Measurements from ENCODE around the gene TUFT1. TPM values are rescaled to one million over a fixed set of nuclear protein-coding genes. Genes with fewer than 3 reads are reported as not detected.
A peak's percentile ranks its signal among the peaks of the same experiment; 100 is the strongest.

The TUFT1 gene
- total RNA-seq, 1 experiment from 2014 or later: 34.9 TPM

DNA sequence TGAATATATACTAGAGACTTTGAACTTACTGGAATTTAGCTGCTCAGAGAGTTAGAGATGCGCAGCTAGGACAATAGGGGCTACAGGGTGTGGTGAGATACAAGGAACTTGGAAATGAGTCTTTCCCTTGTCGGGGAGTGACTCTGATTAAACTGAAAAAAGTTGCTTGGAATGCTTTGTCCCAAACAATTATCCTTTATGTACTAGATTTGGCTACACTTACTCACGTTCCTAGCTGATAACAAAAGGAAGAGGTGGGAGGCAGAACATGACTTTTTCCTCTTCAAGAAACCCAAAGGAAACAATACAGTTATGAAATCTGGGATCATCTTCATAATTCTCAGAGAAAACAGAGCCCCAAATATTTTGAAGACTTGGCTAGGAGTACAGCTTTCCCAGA lies 35.9 kb upstream of the TUFT1 start:
- Mint-ChIP-seq H3K4me3 (ENCODE audit: unreplicated experiment) (no peak overlapping the region), H3K27ac (ENCODE audit: unreplicated experiment) (no peak overlapping the region), H3K27me3 (ENCODE audit: insufficient read depth, unreplicated experiment) (no peaks in the 10 kb centered on the region), H3K9me3 (ENCODE audit: unreplicated experiment) (no peaks in the 10 kb centered on the region), H3K4me1 (ENCODE audit: low read depth, unreplicated experiment) (peaks cover 30% of the 10 kb centered on the region), H3K36me3 (ENCODE audit: insufficient read depth, unreplicated experiment) (no peaks in the 10 kb centered on the region)
- H3K36me3 ChIP-seq (ENCODE audit: control insufficient read depth, insufficient read depth, low read length): no peaks in the 10 kb centered on the region
- ChIA-PET POLR2A (interaction anchor here (0.7 to 1.0 kb wide), 2 partner anchors 8 to 9 kb away, joined by 3 to 7 read pairs; no protein-coding TSS in a partner anchor), CTCF (no interaction called here)
- peaks cover 47% of the 10 kb centered on the region for H3K4me1 ChIP-seq
- TF ChIP-seq CTCF (IDR thresholded peaks at IDR 0.05; ENCODE audit: insufficient read depth in 1 of 2, low read depth in 1 of 2, low read length in 1 of 2, severe bottlenecking in 1 of 2, unreplicated experiment in 1 of 2): no peak
- H3K4me3 ChIP-seq (ENCODE audit: low read depth, low read length): no peak overlapping the region
- H3K9me3 ChIP-seq: no peaks in the 10 kb centered on the region
- no peaks in the 10 kb centered on the region for H3K27me3 ChIP-seq (replicated peaks; ENCODE audit: control insufficient read depth, insufficient read depth, low read length)
- BruUV-seq (replicated peaks): no TSS peak
- DNase-seq: no peak
- intact Hi-C loops (cut with micrococcal nuclease; ENCODE audit: unreplicated experiment): no loop called here

- no peak overlapping the region for H3K27ac Mint-ChIP-seq (ENCODE audit: unreplicated experiment)
- BruUV-seq (replicated peaks): no TSS peak
- POLR2A ChIA-PET: interaction anchor here (1.0 kb wide), 1 partner anchor 8 kb away, joined by 3 read pairs; no protein-coding TSS in a partner anchor
Observed at GRCh38 chr1:151504759-151505158, 35.4 kb upstream of the TUFT1 start.

GRCh38 chr1:151508833-151509232 lies 31.3 kb upstream of the TUFT1 start:
- no peaks in the 10 kb centered on the region for H3K36me3 ChIP-seq (ENCODE audit: control insufficient read depth, insufficient read depth, low read length)
- H3K4me1 Mint-ChIP-seq (ENCODE audit: low read depth, unreplicated experiment): peaks cover 25% of the 10 kb centered on the region
- no TSS peak for BruUV-seq (replicated peaks)
- no peaks in the 10 kb centered on the region for H3K9me3 ChIP-seq
- H3K27me3 ChIP-seq (replicated peaks; ENCODE audit: control insufficient read depth, insufficient read depth, low read length): no peaks in the 10 kb centered on the region
- peak overlapping the region; percentile 94 for H3K27ac Mint-ChIP-seq (ENCODE audit: unreplicated experiment)
- peaks cover 25% of the 10 kb centered on the region for H3K4me1 ChIP-seq
- H3K27me3 Mint-ChIP-seq (ENCODE audit: insufficient read depth, unreplicated experiment): no peaks in the 10 kb centered on the region
- H3K4me3 Mint-ChIP-seq (ENCODE audit: unreplicated experiment): peak overlapping the region; percentile 96
- peaks cover 22% of the 10 kb centered on the region for H3K36me3 Mint-ChIP-seq (ENCODE audit: insufficient read depth, unreplicated experiment)
- peak; percentile 36 to 82 for DNase-seq
- CTCF ChIA-PET: no interaction called here
- TF ChIP-seq CTCF (IDR thresholded peaks at IDR 0.05; ENCODE audit: insufficient read depth in 1 of 2, low read depth in 1 of 2, low read length in 1 of 2, severe bottlenecking in 1 of 2, unreplicated experiment in 1 of 2): no peak
- intact Hi-C loops (cut with micrococcal nuclease; ENCODE audit: unreplicated experiment): no loop called here
- POLR2A ChIA-PET: no interaction called here
- H3K9me3 Mint-ChIP-seq (ENCODE audit: unreplicated experiment): no peaks in the 10 kb centered on the region
- no peak overlapping the region for H3K4me3 ChIP-seq (ENCODE audit: low read depth, low read length)

More at GRCh38 chr1:151504759-151505158, 35.4 kb upstream of the TUFT1 start:
- H3K4me3 ChIP-seq (ENCODE audit: low read depth, low read length): no peak overlapping the region
- H3K4me3 Mint-ChIP-seq (ENCODE audit: unreplicated experiment): no peak overlapping the region
- H3K4me1 Mint-ChIP-seq (ENCODE audit: low read depth, unreplicated experiment): peaks cover 30% of the 10 kb centered on the region
- H3K36me3 ChIP-seq (ENCODE audit: control insufficient read depth, insufficient read depth, low read length): no peaks in the 10 kb centered on the region
- H3K4me1 ChIP-seq: peaks cover 51% of the 10 kb centered on the region
- H3K27me3 ChIP-seq (replicated peaks; ENCODE audit: control insufficient read depth, insufficient read depth, low read length): no peaks in the 10 kb centered on the region
- no peaks in the 10 kb centered on the region for H3K9me3 ChIP-seq
- peaks cover 1% of the 10 kb centered on the region for H3K36me3 Mint-ChIP-seq (ENCODE audit: insufficient read depth, unreplicated experiment)
- CTCF ChIA-PET: no interaction called here
- H3K9me3 Mint-ChIP-seq (ENCODE audit: unreplicated experiment): no peaks in the 10 kb centered on the region
- no peak for TF ChIP-seq CTCF (IDR thresholded peaks at IDR 0.05; ENCODE audit: insufficient read depth in 1 of 2, low read depth in 1 of 2, low read length in 1 of 2, severe bottlenecking in 1 of 2, unreplicated experiment in 1 of 2)
- intact Hi-C loops (cut with micrococcal nuclease; ENCODE audit: unreplicated experiment): no loop called here
- no peak for DNase-seq
- H3K27me3 Mint-ChIP-seq (ENCODE audit: insufficient read depth, unreplicated experiment): no peaks in the 10 kb centered on the region

Measured in Caco-2 (cell line).